Cardiac muscle cell (in vitro differentiated cells and primary cell): Measurements from ENCODE around the gene HSPA14. TPM values are rescaled to one million over a fixed set of nuclear protein-coding genes. Genes with fewer than 3 reads are reported as not detected.
"Not testable (repeated sequence)": the region's sequence is repeated elsewhere in the genome, so short reads cannot be mapped to it uniquely, and the experiment has no call there.

ENCODE experiments used
- DNase-seq, 2 donors: peaks; one replicate each; pipeline versions ENCODE4 v3.0.0 to v3.0.0-alpha.2; 2010 to 2017; ENCODE audit warnings: low read depth in 1 of 2, low spot score in 1 of 2
- H3K27ac ChIP-seq: fragments of 200-600 bp; sonication (generic); 2 replicates; pipeline ENCODE4 v1.5.1; 2016
- H3K27me3 ChIP-seq: fragments of 200-600 bp; sonication (generic); 2 replicates; pipeline ENCODE4 v1.6.0; 2016; ENCODE audit warnings: control low read depth
- H3K36me3 ChIP-seq: fragments of 200-600 bp; sonication (generic); 2 replicates; pipeline ENCODE4 v1.5.1; 2016; ENCODE audit warnings: control low read depth
- H3K4me1 ChIP-seq: fragments of 200-600 bp; sonication (generic); 2 replicates; pipeline ENCODE4 v1.8.1; 2017; ENCODE audit warnings: low read depth, mild to moderate bottlenecking, mixed run types
- H3K4me3 ChIP-seq: fragments of 200-600 bp; sonication (generic); 2 replicates; pipeline ENCODE4 v1.5.1; 2016; ENCODE audit warnings: mild to moderate bottlenecking
- H3K9me3 ChIP-seq: fragments of 200-600 bp; sonication (generic); 2 replicates; pipeline ENCODE4 v1.5.1; 2017; ENCODE audit warnings: low read depth, mild to moderate bottlenecking, control low read depth
- CTCF ChIP-seq: IDR thresholded peaks from 2 replicates; pipeline ENCODE4 v1.5.1; 2012; ENCODE audit warnings: low read depth, mild to moderate bottlenecking, low read length
- polyA plus RNA-seq: library from polyadenylated mRNA; unstranded; fragments of >200 nt; fragmentation: Nextera tagmentation; extraction: Ambion mirVana; gene quantifications from 2 replicates; pipeline ENCODE4 v1.2.1, GENCODE V29; 2016
- total RNA-seq: library from RNA; depleted of rRNA; stranded (reverse); fragments of >200 nt; gene quantifications from 2 replicates; pipeline ENCODE4 v1.2.3, GENCODE V29; 2016

Gene HSPA14
- total and polyA plus RNA-seq, 2 experiments from 2014 or later, result 14.0 to 19.3 TPM

- Histone ChIP-seq H3K36me3 (no peaks in the 10 kb centered on the region), H3K27me3 (no peaks in the 10 kb centered on the region), H3K4me1 (no peaks in the 10 kb centered on the region), H3K4me3 (no peak overlapping the region), H3K27ac (no peak overlapping the region), H3K9me3 (no peaks in the 10 kb centered on the region)
- DNase-seq, result no peak
- TF ChIP-seq CTCF, result no peak
These were observed 31.8 kb upstream of the HSPA14 start for GRCh38 chr10:14806318-14806717.

- TF ChIP-seq CTCF, result no peak
- no peaks in the 10 kb centered on the region for H3K9me3 ChIP-seq
- no peak overlapping the region for H3K4me3 ChIP-seq
- H3K4me1 ChIP-seq, result no peaks in the 10 kb centered on the region
- DNase-seq, result no peak
- H3K27ac ChIP-seq, result no peak overlapping the region
- no peaks in the 10 kb centered on the region for H3K36me3 ChIP-seq
- H3K27me3 ChIP-seq, result no peaks in the 10 kb centered on the region
These were observed 26.8 kb upstream of the HSPA14 start for GRCh38 chr10:14810969-14811953.

- Histone ChIP-seq H3K9me3 (no peaks in the 10 kb centered on the region), H3K36me3 (no peaks in the 10 kb centered on the region), H3K27ac (no peak overlapping the region), H3K27me3 (no peaks in the 10 kb centered on the region), H3K4me3 (no peak overlapping the region), H3K4me1 (no peaks in the 10 kb centered on the region)
- TF ChIP-seq CTCF, result no peak
- DNase-seq, result no peak
These were observed 25.8 kb upstream of the HSPA14 start for GRCh38 chr10:14812271-14812670.

GRCh38 chr10:14815681-14816080 is 22.4 kb upstream of the HSPA14 start:
- Histone ChIP-seq H3K4me3 (no peak overlapping the region), H3K9me3 (no peaks in the 10 kb centered on the region), H3K27ac (no peak overlapping the region), H3K27me3 (no peaks in the 10 kb centered on the region), H3K4me1 (no peaks in the 10 kb centered on the region), H3K36me3 (no peaks in the 10 kb centered on the region)
- DNase-seq, result no peak
- TF ChIP-seq CTCF, result no peak

- not testable (repeated sequence) for H3K27ac ChIP-seq, H3K36me3 ChIP-seq, H3K27me3 ChIP-seq, H3K4me1 ChIP-seq, H3K4me3 ChIP-seq, DNase-seq, H3K9me3 ChIP-seq
These were observed 21.4 kb upstream of the HSPA14 start for GRCh38 chr10:14816717-14817116.
